GM18499 (cell line): Measurements from ENCODE around the gene NIN.

Source experiments
- ATAC-seq: cut with Tn5 transposase; IDR thresholded peaks from one replicate; pipeline ENCODE4 v1.9.1; 2021; ENCODE audit warnings: moderate number of reproducible peaks; ENCODE audit not compliant: insufficient read depth, unreplicated experiment

NIN gene

GRCh38 chr14:50794068-50794645, 36.8 kb downstream of the NIN start:
- ATAC-seq: no peak

DNA sequence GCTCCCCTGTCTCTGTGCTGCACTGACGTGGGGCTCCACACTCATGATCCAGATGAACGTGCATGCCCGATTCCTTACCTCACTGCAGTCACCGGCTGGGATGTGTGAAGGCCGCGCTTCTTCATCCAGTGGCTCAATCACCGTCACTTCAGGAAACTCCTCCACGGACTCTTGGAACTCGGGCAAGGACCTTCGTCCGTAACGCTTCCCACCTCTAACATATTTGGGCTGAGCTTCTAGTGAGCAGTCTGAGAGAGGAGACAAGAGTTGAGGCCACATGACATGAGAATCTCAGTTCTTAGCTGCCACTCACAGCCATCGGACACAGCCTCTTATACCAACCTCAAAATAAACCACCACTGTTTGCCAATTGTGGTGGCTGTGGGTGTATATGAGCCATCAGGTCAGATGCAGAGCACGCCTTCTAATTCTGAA, 38.3 kb downstream of the NIN start:
- ATAC-seq: no peak

DNA sequence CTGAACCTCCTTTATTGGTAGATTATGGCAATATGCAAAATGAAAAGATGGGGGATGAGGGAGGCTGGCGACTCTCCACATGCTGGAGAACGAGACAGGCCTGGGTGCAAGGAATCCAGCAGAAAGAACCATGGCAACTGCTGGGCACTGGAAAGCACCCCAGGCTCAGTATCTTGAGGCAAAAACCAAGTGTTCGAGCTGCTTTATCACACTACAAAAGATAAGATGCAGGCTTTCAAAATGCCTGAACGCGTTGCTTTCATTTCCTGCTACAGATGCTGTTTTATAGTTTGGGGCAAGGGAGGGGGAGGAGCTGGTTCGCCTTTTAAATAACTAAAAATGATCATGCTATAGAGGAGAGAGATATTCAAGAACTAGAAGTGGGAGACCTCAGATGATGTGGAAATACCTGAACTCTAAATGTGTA, 38.9 kb downstream of the NIN start:
- ATAC-seq: no peak

DNA sequence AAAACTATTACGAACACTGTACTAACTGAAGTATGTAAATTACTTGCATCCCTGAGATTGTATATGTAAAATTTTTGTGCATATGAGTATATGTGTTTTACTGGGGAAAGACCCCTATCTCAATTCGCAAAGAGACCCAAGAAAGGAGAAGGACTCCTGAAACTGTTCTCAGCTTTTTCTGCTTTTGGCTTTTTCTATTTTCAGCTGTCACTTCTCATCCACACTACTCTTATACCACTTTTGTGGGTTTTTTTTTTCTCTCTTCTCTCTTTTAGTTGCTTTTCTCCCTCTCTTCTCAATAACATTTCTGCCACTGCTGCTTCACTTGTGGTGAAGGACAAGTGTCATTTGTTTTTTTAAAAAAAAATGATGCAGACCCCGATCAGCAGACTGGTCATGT, 39.8 kb downstream of the NIN start:
- ATAC-seq: no peak

GRCh38 chr14:50790589-50790988, 40.4 kb downstream of the NIN start:
- no peak for ATAC-seq

- no peak for ATAC-seq
These were observed 44.1 kb downstream of the NIN start for GRCh38 chr14:50786751-50787464.

- ATAC-seq: no peak
These were observed 45.4 kb downstream of the NIN start for GRCh38 chr14:50785457-50786063.

DNA sequence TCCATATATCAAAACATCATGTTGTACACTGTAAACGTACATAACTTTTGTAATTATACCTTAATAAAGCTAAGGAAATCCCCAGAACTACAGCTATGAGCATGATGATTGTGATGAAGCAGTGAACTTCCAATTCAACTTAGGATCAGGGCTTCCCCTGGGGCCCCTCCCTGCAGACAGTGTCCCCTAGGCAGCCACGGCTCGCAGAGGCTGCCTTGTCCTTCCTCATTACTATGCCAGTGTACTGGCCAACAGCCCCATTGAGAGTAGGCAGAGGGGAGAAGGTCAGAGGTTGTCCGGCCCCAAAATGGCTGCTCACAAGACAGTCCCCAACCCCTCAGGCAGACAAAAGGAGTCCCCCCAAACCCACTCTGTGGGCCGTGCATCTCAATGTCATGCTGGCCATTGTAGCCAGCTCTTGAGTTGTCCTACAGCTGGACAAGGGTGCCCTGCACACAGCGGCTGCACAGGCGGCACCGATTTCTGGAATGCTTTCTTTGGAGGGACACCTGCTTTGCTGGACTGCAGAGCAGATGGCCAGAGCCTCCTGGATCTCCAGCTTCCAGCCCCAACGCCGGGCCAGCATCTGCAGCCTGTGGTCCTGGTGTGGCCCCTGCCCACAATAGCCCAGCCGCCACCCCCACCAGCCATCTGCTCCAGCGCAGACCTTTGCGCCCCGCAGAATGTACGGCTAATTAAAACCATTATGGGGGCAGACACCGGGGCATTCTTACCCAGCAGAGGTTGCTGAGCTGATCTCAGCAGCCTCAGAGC, 46.1 kb downstream of the NIN start:
- ATAC-seq: no peak

DNA sequence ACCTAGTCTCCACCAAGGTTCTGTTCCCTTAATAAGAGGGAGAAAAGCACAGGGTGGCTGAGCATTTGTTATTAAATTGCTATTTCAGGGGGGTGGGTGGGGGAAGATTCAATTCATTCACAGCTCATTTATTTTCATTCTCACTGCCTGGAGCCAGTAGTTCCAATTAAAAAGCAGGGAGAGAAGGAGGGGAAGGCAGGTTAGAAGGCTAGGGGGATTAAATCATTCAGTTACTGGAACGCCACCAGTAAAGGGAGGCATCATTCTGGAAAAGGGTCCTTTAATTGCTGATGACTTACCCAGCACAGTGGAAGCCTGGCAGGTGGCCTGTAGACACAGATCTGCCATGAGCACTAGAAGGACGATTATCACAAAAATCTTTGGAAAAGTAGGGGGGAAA, 47.4 kb downstream of the NIN start:
- no peak for ATAC-seq

DNA sequence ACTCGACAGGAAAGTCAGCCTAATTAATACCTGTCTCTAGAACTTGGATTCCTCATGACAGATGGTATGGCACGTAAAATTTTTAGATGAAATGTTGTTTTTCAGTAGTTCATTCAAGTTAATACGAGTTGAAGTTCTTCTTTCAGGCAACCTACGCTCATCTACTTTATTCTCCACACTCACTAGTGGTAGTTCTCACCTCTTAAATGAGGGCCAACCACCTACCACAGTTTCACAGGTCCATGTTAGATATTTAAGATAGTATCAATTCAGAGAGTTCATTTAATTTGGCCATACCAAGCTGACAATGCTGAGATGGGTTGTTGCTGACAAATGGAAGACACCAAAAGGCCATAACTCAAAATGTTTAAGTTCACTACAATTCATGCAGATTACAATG, 50.6 kb downstream of the NIN start:
- ATAC-seq: no peak

GRCh38 chr14:50778721-50779483, 52.1 kb downstream of the NIN start:
- no peak for ATAC-seq

GRCh38 chr14:50776522-50776921, 54.4 kb downstream of the NIN start:
- no peak for ATAC-seq

GRCh38 chr14:50775357-50775756, 55.6 kb downstream of the NIN start:
- no peak for ATAC-seq

- no peak for ATAC-seq
These were observed 56.3 kb downstream of the NIN start for GRCh38 chr14:50774542-50775267.

- ATAC-seq: no peak
These were observed 57.1 kb downstream of the NIN start for GRCh38 chr14:50773632-50774541.

GRCh38 chr14:50772412-50772811, 58.5 kb downstream of the NIN start:
- no peak for ATAC-seq

DNA sequence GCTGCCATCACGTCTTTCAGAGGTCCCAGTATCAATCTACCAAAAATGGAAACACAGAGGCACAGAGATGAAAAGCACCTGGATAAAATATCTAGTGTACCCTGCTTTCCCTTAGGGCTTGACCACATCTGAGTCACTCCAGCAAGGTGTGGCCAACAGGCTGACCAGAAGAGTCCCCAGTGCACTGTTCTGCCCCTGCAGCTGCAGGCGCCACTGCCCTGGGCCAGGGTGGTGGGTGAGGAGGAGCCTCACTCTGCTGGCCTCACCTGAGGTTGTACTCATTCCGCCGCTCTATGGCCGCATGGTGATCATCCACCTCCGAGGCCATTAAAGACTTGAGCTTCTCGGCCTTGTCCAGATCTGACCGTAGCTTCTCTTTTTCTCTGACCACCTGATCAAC, 60.4 kb downstream of the NIN start:
- no peak for ATAC-seq

GRCh38 chr14:50769863-50770500, 61.0 kb downstream of the NIN start:
- no peak for ATAC-seq
